DND-41 (cell line): ENCODE data around the gene PPA2.

ENCODE experiments used
- CTCF ChIP-seq: IDR thresholded peaks from 2 replicates; pipeline ENCODE4 v1.5.1; 2012; ENCODE audit warnings: borderline replicate concordance, low read length, moderate library complexity, mild to moderate bottlenecking; ENCODE audit not compliant: poor library complexity, severe bottlenecking; ENCODE audit errors: extremely low read depth
- EZH2 ChIP-seq: IDR thresholded peaks from 3 replicates; pipeline ENCODE4 v1.6.1; 2012; ENCODE audit warnings: borderline replicate concordance, low read depth, mild to moderate bottlenecking, moderate library complexity, low read length, inconsistent platforms; ENCODE audit not compliant: severe bottlenecking

GRCh38 chr4:105461221-105461620 is 12.6 kb downstream of the PPA2 start:
- no peak for TF ChIP-seq CTCF
- TF ChIP-seq EZH2: no peak
